A549 (cell line): ENCODE data around the gene FAT3.

Experiments
- CEBPB ChIP-seq, 2 experiments: fragments of >200 bp in 1 of 2; sonication (Bioruptor Twin) in 1 of 2; formaldehyde crosslinking in 1 of 2; IDR thresholded peaks; 2 replicates each; pipeline ENCODE4 v1.6.1; 2012 to 2016
- CHD2 ChIP-seq: fragments of 150-350 bp; IDR thresholded peaks from 2 replicates; pipeline ENCODE4 v1.6.1; 2014; ENCODE audit warnings: low read length; ENCODE audit not compliant: partially characterized antibody
- CTCF ChIP-seq: fragments of >200 bp; sonication (Bioruptor Twin); formaldehyde crosslinking; IDR thresholded peaks from 3 replicates; pipeline ENCODE4 v1.5.1; 2016
- E2F6 ChIP-seq: IDR thresholded peaks from 2 replicates; pipeline ENCODE4 v1.6.1; 2012; ENCODE audit warnings: low read depth, borderline replicate concordance
- HDAC2 ChIP-seq: fragments of 200-600 bp; sonication (generic); IDR thresholded peaks from 2 replicates; pipeline ENCODE4 v1.6.1; 2016
- KDM1A ChIP-seq: fragments of 200-600 bp; sonication (generic); IDR thresholded peaks from 2 replicates; pipeline ENCODE4 v1.6.1; 2016; ENCODE audit warnings: low read depth, mild to moderate bottlenecking
- KDM5A ChIP-seq: fragments of 200-600 bp; sonication (generic); IDR thresholded peaks from 2 replicates; pipeline ENCODE4 v1.6.1; 2016; ENCODE audit warnings: antibody characterized with exemption, mild to moderate bottlenecking
- MYC ChIP-seq: IDR thresholded peaks from 2 replicates; pipeline ENCODE4 v1.6.1; 2012; ENCODE audit warnings: mild to moderate bottlenecking, inconsistent platforms, low read length, improper control_type of control experiment, borderline replicate concordance
- POLR2A ChIP-seq: IDR thresholded peaks from 2 replicates; pipeline ENCODE4 v1.6.1; 2012; ENCODE audit warnings: mild to moderate bottlenecking, low read length
- RCOR1 ChIP-seq: fragments of 150-350 bp; IDR thresholded peaks from 2 replicates; pipeline ENCODE4 v1.6.1; 2014; ENCODE audit warnings: antibody characterized with exemption, low read length, low read depth
- RFX5 ChIP-seq: fragments of 450-650 bp; IDR thresholded peaks from 2 replicates; pipeline ENCODE4 v1.7.1; 2014; ENCODE audit warnings: antibody characterized with exemption, mild to moderate bottlenecking, moderate library complexity
- SMC3 ChIP-seq: fragments of >200 bp; sonication (Bioruptor Twin); formaldehyde crosslinking; IDR thresholded peaks from 3 replicates; pipeline ENCODE4 v1.6.1; 2018; ENCODE audit warnings: inconsistent platforms

- TF ChIP-seq RFX5 (no peak), CHD2 (no peak), RCOR1 (no peak), POLR2A (no peak), CTCF (no peak), E2F6 (no peak), KDM1A (no peak), SMC3 (no peak), MYC (no peak), CEBPB (IDR thresholded peaks at IDR 0.05) (no peak), HDAC2 (no peak), KDM5A (no peak)
Observed at GRCh38 chr11:92192141-92192540, 32.5 kb upstream of the FAT3 start.
